CD4-positive, alpha-beta T cell treated with Interleukin-17A for 4 hours (primary cell): ENCODE measurements around the gene CLDN7.

Source experiments
- DNase-seq: peaks from one replicate; pipeline ENCODE4 v3.0.0-alpha.2; 2020; ENCODE audit warnings: mixed read lengths

CLDN7 gene

DNA sequence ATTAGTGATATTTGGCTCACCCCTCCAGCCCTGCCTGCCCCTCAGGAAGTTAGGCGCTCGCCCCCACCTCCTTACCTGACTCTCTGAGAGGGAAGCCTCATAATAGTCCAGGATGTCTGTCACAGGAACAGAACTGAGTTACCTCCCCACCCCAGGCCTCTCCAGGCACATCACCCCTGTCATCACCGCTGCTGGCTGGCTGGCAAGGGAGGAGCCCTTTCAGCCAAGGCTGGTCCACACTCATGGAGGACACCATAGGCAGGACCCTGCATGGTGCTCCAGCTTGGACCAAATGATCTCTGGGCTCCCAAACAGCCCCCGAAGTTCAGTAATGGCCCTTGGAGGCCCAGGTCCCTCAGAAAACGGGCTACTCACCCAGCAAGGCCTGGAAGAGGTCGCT lies 44.1 kb downstream of the CLDN7 start:
- peak; percentile 19 for DNase-seq

DNA sequence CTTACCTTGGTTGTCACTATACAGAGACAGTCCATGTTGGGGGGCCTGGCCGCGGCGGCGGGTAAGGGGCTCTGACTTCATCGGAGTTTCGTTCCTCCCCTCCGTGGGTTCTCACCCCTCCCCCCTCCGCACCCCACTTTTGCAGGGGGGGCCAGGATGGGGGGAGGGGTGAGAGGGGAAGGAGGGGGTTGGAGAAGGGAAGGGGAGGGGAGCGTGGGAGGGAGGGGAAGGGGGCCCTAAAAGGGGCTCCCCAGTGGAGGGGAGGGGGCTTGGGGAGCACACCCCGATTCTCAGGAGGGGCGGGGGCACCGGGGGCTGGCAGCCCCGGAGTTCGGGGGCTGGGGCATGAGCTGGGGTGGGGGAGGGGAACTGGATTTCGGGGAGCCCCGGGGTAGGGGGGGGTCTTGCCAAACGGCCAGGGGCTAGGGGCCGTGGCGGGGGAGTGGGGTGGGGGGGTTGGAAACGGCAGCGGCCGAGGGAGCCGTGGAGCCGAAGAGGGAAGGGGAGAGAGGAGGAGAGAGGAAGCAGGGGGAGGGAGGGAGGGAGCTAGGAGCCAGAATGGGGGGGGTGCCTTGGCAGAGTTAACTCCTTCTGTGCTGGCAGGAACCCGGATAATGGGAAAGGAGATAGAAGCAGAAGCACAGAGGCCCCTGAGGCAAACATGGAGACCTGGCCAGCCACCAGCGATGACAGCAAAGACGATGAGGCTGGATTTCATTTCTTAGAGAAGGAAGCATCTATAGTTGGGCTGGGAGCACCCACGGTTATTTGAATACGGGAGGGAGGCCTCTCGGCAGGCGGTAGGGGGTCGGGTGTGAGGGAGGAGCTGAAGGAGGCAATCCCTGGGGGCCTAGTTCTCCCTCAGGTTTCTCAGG lies 44.9 kb downstream of the CLDN7 start:
- DNase-seq = peak; percentile 58

DNA sequence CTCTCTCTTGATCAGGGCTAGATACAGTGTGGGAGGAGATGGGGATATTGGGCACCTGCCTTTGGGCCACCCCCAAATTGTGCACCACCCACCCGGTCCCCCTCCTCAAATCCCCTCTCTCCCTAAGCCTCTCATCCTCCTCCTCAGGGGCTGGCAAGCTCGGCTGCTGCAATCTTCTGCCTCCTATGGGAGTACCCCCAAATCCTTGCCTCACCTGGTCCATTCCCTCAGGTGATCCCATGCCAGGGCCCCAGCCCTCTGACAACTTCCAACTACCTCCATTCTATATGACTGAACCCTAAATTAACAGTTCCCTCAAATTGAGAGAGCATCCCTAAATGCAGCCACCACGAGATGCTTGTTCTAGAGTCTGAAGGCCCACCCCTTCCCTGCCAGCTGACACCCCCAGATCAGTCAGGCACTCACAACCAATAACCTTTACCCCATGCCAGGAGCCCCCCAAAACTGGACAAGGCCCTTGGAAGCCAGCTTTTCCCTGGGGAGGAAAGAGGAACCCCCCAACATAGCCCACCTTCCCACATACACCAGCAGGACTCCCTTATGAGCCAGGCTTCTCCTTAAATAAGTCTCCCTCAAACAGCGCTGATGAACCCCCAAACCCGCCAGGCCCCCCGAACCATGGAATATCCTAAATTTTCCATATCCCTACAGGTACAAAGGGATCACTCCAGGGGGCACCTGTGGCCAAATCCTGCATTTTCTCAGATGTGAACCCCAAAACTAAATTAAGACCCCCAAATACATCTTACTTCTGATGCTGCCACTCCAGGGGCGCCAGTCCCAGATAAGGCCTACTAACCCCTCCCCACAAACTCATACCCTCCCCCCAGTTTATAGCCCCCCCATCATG lies 45.8 kb downstream of the CLDN7 start:
- DNase-seq = no peak

DNA sequence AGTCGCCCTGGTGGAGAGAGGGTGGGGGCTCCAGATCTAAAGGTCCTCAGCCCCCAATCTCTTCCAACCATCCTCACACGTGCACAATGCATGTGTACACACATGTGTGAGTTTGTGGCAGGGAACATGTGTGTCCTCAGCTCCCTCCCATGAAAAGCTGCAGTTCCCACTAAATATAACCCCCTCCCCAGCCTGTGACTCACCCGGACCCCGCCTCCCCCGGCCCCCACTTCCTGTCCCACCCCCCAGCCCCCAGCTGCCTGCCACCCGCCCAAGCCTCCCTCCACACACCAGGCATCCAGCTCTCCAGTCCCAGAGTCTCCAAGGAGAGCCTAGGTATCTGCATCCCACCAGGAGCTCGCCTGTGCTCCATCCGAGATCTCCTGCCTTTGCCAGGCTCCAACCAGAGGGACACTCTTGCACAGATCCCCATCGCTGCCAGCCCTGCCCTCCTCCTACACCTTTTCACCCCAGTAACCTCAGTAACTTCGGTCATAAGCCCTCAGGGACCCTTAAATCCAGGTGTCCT lies 46.6 kb downstream of the CLDN7 start:
- peak; percentile 72 for DNase-seq

DNA sequence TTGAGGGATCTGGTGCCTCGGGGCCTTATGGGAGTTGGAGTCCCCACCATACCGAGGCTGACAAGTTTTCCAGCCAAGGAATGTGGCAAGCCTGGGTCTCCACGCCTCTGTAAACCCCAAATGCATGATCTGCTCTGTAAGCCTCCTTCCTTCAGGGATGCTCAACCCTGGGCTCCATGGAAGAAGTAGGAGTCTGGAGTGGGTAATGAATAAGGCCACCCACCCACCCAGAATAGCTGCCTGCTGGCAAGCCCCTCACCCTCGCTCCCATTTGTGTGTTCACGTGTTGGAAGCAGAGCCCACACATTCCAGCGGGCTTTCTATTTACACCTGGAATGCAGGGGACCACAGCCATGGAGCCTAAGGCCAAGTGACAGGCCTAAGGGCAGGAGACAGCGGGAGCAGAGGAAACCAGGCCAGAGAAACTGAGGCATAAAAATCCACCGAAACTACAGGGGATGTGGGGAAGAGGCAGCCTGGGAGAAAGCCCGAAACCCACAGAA lies 47.1 kb downstream of the CLDN7 start:
- DNase-seq = no peak

DNA sequence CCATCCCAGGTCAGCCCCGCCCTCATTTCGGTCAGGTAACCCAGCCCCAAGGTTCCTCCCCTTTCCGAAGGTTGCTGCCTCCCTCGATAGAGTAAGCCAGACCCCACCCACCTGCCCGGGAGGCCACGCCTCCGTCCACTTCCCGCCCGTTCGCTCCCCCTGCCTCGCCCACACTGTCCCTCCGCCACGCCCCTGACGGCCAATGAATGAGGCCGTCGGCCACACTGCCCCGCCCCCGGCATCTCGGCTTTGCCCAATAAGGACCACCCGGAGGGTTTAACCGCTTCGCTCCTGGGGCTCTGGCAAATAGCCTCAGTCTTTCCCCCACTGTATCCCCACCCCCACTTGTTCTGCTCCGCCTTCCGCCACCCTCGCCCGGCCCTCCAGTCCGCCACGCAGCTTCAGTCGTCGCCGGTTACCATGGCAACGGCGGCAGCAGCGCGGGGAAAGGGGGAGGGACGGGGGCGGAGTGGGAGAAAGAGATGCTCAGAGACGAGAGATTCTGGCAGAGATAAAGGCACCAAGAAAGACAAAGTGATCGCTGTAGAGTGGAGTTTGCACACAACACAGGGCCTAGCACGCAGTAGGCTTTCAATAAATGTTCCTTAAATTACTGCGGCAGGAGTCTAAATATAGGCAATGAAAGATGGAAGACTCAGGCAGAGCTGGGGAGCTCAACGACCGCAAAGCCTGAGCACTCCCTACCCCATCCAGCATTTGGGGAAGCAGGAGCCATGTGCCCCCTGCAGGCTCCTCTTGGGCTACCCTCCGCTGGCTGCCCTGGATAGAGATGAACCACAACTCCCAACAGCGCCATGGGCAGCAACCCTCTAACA lies 47.8 kb downstream of the CLDN7 start:
- peak; percentile 100 for DNase-seq

DNA sequence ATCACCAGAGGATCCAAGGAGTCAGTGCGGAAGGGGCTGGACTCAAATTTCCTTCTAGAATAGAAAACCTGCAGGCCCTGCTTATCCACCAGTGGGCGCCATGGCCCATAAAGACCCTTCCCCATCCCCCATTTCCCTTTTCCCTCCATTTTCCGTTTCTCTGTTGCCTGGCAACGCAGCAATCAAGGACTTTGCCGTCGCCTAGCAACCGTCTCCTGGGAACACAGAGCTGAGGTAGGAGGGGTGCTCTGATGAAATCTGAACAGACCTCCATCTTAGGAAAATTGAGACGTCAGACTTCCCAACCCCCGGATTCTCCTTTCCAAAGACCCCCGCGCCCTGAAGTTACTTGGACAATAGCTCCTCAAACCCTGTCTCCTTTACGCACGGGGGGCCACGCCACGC lies 48.4 kb downstream of the CLDN7 start:
- no peak for DNase-seq

DNA sequence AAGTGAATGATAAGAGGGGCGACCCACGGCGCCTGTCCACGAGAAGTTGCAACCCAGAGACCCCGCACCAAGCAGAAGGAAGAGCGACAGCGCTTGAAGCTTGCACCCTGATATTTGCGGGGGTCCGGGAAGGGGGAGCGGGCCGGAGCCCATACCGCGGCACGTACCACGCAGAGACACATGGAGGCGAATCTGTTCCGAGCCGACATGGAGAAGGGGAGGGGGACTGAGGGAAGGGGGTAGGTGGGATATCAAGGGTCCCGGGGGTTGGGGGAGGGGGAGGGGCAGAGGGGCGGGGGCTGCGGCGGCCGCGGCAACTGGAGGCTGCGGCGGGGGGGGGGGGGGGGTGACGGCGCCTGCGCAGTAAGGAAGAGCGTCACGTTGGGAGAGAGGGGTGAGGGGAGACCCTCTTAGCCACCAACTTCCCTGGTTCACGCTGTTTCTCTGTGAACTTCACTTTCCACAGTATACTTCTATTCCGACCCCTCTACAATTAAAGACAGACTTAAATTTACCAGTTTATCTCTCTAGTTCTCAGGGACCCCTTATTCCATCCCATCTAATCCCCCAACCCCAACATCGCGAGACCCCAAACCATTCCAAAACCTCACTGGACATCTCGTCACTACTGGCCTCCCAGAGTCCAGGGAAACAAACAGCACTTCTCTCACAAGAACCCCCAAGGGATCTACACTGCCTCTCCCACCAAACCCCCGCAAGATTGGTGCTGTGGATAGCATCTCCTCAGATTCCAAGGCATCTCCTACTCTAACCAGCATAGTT lies 50.6 kb downstream of the CLDN7 start:
- DNase-seq = no peak
